CMK (cell line): ENCODE measurements around the gene UBE2G1.

Experiments used
- DNase-seq: peaks from one replicate; pipeline ENCODE4 v3.0.0-alpha.2; 2010; ENCODE audit warnings: low read depth

Gene UBE2G1

GRCh38 chr17:4247361-4247970, 119.0 kb downstream of the UBE2G1 start:
- no peak for DNase-seq

- no peak for DNase-seq
Measured at GRCh38 chr17:4246674-4247073, 119.8 kb downstream of the UBE2G1 start.

DNA sequence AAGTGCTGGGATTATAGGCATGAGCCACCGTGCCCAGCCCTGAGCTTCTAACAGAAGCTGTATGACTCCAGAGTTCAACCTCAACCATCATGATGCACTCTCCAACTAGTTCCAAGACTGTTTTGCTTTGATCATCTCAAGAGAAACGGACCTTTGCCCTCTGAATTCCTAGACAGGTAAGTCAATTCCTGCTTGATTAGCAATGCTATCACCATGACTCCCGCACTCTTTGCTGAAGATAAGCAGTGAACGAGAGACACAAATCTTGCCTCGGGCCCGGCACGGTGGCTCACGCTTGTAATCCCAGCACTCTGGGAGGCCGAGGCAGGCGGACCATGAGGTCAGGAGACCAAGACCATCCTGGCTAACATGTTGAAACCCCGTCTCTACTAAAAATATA, 124.9 kb downstream of the UBE2G1 start:
- DNase-seq: no peak

DNA sequence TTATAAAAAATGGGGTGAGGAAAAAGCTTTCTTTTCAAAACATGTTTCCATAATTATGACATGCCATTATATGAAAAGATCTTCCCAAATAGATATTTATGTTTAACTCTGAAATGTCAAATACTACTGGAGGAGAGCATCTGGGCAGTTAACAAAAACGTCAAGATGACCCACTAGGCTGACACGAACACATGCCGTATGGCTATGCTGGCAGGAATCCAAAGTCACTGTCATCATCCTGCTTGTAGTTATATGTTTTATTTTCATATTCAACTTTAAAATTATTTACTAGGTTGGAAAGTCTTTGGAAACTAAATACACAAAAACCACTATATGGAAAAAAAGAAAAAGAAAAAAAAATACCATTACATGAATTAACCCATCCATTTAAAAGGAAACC, 130.0 kb downstream of the UBE2G1 start:
- DNase-seq: no peak

DNA sequence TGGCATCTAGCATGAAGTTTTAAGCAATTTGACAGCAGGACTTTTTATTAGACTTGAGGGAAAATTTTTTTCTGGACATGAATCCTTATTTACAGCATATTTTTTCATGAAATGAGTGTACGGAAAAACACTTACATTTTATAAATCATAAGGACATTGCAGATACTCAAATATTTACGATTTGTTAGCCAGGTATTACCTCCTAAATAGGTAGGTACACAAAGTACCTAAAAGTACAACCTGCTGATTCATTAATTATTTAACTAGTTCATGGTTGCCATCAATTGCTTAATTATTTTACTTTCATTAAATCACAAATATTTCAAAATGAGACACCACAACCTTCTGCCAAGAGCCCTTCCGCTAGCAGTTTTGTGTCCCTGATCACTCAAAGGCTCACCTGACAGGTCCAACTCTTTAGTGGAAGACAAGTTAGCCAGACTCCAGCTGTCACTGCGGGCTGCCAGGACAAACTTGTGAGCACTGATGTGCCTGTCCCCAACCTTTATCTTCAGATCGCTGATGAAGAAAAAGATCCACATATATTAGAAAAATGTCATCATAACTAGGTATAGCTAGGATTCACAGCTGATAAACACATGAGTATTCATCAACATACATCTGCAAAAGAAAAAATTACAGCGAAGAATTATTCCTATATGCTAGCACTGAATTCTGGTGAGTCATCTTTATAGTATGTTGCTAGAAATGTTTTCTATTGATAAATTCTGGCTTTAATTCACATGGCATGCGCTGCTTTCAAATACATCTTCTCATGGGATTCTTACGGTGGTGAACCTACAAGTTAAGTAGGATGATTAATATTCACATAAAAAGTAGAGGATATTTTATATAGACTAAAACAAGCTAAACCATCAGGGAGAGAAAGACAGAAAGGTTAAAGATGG, 130.8 kb downstream of the UBE2G1 start:
- no peak for DNase-seq

DNA sequence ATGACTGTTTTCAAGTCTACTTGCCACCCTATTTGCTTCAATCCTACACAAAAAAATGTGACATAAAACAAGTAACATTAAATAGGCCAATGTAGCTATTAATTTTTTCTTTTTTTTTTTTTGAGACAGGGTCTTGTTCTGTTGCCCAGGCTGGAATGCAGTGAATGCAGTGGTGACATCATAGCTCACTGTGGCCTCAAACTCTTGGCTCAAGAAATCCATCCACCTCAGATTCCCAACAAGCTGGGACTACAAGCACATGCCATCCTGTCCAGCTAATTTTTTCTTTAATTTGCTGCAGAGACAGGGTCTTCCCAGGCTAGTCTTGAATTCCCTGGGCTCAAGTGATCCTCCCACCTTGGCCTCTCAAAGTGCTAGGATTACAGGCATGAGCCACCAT, 132.1 kb downstream of the UBE2G1 start:
- DNase-seq: no peak

- DNase-seq: no peak
Measured at GRCh38 chr17:4233668-4234258, 132.7 kb downstream of the UBE2G1 start.

GRCh38 chr17:4232168-4232813, 134.2 kb downstream of the UBE2G1 start:
- no peak for DNase-seq

DNA sequence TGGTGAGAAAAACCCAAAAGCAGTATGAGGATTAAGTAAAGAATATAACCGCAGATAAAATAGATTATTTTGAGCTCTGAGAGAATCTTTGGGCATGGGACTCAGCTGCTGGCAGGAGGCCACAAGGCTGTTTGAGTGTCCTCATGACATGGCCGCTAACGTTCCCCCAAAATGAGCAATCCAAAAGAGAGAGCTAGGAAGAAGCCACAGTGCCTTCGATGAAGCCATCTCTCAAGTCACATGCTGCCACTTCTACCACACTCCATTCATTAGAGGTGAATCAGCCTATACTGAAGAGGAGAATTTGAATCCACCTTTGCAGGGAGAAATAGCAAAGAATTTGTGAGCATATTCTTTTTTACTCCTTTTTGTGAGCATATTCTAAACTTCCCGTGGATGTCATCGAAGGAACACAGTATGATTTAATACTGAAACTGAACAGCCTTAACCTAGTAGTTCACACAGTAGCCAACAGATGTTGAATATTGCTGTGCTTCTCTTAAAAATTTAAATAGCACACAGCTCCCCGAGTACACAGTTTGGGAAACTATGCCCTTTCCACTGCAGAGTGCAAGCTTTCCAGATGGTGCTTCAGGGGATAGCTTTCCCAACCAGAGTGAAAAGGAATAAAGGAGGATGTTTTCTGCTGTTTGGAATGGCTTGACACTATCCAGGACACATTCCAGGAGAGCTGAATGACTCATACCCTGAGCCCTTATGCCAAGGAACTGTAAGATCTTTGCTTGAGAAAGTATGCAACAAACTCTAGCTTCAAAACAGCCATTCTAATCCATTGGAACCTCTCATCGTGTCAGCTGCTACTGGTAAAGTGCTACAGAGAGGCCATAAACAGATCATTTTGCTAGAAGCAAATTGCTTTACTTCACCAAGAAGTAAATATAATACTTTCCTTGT, 136.6 kb downstream of the UBE2G1 start:
- no peak for DNase-seq

DNA sequence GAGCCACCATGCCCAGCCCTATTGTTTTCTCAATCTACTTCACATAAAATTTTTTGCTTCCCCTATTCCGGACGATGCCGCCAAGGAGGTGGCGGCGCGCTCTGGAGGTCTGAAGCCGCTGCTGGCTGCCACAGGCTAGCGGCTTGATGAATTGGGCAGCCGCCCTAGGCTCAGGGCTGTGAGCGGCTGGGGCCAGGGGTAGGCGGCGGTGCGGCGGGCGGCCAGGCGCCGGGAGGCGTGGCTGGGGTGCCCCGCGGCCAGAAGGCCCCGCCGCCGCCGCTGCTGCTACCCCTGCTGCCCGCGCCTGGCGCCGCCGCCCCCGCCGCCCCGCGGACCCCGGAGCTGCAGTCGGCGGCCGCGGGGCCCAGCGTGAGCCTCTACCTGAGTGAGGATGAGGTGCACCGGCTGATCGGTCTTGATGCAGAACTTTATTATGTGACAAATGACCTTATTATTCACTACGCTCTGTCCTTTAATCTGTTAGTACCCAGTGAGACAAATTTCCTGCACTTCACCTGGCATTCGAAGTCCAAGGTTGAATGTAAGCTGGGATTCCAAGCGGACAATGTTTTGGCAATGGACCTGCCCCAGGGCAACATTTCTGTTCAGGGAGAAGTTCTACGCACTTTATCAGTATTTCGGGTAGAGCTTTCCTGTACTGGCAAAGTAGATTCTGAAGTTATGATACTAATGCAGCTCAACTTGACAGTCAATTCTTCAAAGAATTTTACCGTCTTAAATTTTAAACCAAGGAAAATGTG, 144.4 kb downstream of the UBE2G1 start:
- no peak for DNase-seq

DNA sequence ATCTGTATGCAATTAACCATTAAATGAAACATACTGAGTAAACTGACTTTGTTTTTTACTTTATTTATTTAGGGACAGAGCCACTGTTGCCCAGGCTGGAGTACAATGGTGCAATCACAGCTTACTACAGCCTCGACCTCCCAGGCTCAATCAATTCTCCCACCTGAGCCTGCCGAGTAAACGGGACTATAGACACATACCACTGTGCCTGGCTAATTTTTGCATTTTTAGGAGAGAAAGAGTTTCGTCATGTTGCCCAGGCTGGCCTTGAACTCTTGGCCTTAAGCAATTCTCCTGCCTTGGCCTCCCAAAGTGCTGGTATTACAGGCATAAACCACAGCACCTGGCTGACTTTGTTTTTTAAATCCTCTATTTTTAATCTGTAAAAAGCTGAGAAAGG, 145.3 kb downstream of the UBE2G1 start:
- DNase-seq: no peak

DNA sequence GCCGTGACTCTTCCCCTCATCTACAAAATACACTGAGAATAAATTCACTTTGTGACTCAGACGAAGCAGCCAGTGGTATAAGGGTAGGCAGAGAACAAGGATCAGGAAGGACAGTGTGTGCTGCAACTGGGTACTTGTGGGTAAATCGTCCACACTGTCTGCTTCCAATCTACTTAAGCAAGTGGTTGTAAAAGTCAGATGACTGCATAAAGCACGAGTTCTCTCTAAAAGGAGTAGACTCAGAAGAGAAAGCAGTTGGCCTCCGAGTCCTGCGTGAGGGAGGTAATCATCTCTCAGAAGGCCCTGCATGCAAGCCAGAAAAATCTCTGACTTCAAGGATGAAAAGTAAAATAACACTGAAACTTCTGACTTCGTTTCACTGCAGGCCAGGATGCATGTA, 145.8 kb downstream of the UBE2G1 start:
- no peak for DNase-seq
